ENCODE results near the gene MRPL27.

The MRPL27 gene

DNA sequence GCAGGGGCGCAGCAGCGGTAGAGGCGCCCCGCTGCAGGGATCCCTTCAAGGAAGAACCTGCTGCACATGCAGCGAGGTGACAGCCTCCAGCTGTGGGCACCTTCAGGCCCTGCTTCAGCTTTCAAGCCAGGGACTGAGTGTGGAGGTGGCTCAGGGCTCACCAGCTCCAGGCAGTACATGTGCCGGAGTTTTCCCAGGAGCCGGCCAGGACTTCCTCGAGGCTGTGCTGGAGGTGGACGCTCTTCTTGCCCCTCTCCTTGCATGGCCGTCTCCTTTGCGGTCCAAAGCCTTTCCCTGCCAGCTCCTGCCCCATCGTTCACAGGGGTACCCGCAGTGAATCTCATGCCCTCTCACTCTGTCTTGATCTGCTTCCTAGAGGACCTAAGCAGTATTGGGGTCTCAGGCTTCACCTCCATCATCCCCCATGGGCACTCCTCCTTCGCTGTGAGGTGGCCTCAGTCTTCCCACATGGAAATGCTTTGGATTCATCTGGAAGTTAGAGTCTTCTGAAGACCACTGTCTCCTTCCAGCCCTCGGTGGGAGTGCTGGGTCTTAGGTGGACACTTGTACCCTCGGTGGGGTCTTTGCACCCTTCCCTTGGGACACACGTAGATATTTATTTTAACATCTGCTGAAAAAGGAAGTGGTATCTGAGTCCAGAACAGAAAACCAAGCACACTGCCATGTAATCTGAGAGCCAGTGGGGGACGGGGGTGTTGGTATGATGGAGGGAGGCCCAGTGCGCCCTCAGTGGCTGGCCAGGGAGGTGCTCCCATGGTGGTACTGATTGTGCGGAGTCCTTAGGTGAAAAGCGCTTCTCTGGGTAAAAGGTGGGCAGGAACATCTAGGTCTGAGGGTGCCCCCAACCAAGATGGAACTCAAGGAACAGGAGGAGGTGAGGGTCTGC lies 20.0 kb downstream of the MRPL27 start:
- H3K27me3 ChIP-seq (ENCODE audit: control insufficient read depth in 1 of 2, insufficient read depth in 2 of 2, low read length in 2 of 2), result no peaks in the 10 kb centered on the region
- no peak overlapping the region for H3K9ac ChIP-seq (ENCODE audit: low read length in 2 of 2)
- no peak overlapping the region for H3K27ac ChIP-seq (ENCODE audit: low read length)
- no peak overlapping the region for H3K4me3 ChIP-seq (ENCODE audit: low read length in 2 of 2)
- H3K4me1 ChIP-seq (ENCODE audit: control insufficient read depth, insufficient read depth, low read length), result peaks cover 10% of the 10 kb centered on the region
- H3K9me3 ChIP-seq (ENCODE audit: control insufficient read depth in 2 of 2, low read length in 2 of 2), result no peaks in the 10 kb centered on the region
- H3K36me3 ChIP-seq (ENCODE audit: control insufficient read depth in 2 of 2, insufficient read depth in 2 of 2, low read length in 2 of 2), result peaks cover 18 to 30% of the 10 kb centered on the region in 2 donors

DNA sequence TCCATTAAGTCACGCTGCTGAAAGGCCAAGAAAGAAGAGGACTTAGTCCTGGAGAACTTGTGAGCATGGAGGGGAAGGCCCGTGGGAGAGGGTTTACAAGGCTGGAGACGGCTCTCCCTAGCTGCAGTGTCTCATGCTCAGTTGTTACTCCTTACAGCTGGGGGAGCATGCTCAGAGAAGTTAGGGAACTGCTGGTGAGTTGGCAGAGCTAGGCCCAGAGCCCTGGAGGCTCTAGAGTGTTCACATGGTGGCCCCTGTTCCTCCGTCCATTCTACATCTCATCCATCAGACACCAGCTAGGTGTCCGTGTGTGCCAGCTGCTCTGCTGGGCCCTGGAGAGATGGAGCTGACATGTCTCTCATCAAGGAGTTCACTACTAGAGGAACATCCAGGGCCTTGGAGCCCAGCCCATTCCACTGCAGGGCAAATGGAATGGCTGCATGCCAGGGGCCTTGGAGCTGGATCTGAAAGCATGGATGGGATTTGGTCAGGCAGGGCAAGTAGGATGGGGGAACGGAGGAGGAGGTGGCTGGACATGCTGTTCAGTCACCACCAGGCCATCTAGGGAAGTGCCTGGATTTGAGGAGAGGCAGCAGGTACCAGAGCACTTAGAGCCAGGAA lies 20.8 kb downstream of the MRPL27 start:
- Histone ChIP-seq H3K36me3 (ENCODE audit: control insufficient read depth in 2 of 2, insufficient read depth in 2 of 2, low read length in 2 of 2) (peaks cover 18 to 26% of the 10 kb centered on the region in 2 donors), H3K27me3 (ENCODE audit: control insufficient read depth in 1 of 2, insufficient read depth in 2 of 2, low read length in 2 of 2) (no peaks in the 10 kb centered on the region), H3K9me3 (ENCODE audit: control insufficient read depth in 2 of 2, low read length in 2 of 2) (no peaks in the 10 kb centered on the region), H3K4me3 (ENCODE audit: low read length in 2 of 2) (no peak overlapping the region), H3K4me1 (ENCODE audit: control insufficient read depth, insufficient read depth, low read length) (peaks cover 18% of the 10 kb centered on the region), H3K9ac (ENCODE audit: low read length in 2 of 2) (no peak overlapping the region), H3K27ac (ENCODE audit: low read length) (peak overlapping the region; percentile 6)

DNA sequence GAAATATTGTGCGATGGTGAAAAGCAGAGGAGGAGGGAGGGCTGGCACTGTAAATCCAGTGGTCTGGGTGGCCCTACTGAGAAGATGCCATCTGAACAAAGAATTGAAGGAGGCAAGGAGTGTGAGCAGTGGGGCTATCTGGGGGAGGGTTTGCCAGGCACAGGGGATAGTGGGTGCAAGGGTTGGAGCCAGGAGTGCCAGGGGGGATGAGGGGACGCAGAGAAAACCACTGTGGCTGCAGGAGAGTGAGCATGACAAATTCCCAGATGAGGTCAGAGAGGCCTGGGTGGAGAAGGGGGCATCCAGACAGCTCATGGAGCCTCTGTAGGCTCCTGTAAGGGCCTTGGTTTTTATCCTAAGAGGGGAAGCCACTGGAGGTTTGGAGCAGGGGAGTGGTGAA lies 22.3 kb downstream of the MRPL27 start:
- Histone ChIP-seq H3K4me3 (ENCODE audit: low read length in 2 of 2) (no peak overlapping the region), H3K9me3 (ENCODE audit: control insufficient read depth in 2 of 2, low read length in 2 of 2) (no peaks in the 10 kb centered on the region), H3K36me3 (ENCODE audit: control insufficient read depth in 2 of 2, insufficient read depth in 2 of 2, low read length in 2 of 2) (peaks cover 10 to 15% of the 10 kb centered on the region in 2 donors), H3K4me1 (ENCODE audit: control insufficient read depth, insufficient read depth, low read length) (peaks cover 23% of the 10 kb centered on the region), H3K9ac (ENCODE audit: low read length in 2 of 2) (no peak overlapping the region), H3K27ac (ENCODE audit: low read length) (no peak overlapping the region), H3K27me3 (ENCODE audit: control insufficient read depth in 1 of 2, insufficient read depth in 2 of 2, low read length in 2 of 2) (no peaks in the 10 kb centered on the region)

DNA sequence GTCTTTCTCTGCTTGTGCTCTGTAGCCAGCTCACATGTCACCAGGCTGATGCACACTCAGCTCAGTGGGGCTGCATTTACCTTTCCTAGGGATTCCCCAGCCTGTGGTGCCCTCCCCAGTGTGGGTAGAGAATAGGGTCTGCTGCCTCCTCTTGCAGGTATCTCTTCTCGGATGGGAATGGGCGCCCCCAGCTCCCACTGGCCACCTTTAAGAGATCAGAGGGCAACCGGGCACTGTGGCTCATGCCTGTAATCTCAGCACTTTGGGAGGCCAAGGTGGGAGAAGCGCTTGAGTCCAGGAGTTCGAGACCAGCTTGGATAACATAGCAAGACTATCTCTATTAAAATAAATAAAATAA lies 23.8 kb downstream of the MRPL27 start:
- Histone ChIP-seq H3K9ac (ENCODE audit: low read length in 2 of 2) (no peak overlapping the region), H3K4me1 (ENCODE audit: control insufficient read depth, insufficient read depth, low read length) (peaks cover 30% of the 10 kb centered on the region), H3K36me3 (ENCODE audit: control insufficient read depth in 2 of 2, insufficient read depth in 2 of 2, low read length in 2 of 2) (peaks cover 0 to 6% of the 10 kb centered on the region in 2 donors), H3K27me3 (ENCODE audit: control insufficient read depth in 1 of 2, insufficient read depth in 2 of 2, low read length in 2 of 2) (no peaks in the 10 kb centered on the region), H3K4me3 (ENCODE audit: low read length in 2 of 2) (no peak overlapping the region), H3K27ac (ENCODE audit: low read length) (no peak overlapping the region), H3K9me3 (ENCODE audit: control insufficient read depth in 2 of 2, low read length in 2 of 2) (no peaks in the 10 kb centered on the region)

DNA sequence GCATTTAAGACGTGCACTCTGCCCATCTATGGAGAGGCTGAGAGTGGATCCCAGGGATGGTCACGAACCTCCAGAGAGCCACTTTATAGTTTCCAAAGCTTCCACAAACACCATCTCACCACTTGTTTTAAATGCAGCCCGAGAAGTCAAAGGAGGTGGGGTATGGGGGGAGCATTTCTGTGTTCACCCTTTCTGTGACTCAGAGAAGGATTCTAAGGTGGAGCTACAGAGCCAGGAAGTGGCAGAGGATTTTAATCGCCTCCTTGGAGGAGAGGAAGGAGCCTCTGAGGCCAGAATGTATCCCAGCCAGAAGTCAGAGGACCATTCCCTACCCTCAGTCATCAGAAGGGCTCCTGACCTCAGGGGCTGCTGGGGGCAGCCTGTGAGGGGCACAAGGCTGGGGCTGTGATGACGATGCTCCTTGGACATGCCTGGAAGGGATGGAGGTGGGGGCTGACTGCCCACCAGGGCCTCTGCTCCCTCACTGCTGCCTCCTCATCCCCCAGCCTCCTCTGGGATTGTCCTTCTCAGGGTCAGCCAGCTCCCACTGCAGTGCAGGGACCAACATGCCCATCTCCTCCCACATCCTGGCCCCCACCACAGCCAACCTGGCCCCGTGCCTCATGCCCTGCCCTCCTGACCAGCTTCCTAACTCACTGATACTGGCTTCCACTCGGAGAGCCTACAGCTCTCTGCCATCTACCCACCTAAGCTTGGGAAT lies 24.3 kb downstream of the MRPL27 start:
- Histone ChIP-seq H3K4me1 (ENCODE audit: control insufficient read depth, insufficient read depth, low read length) (peaks cover 30% of the 10 kb centered on the region), H3K27me3 (ENCODE audit: control insufficient read depth in 1 of 2, insufficient read depth in 2 of 2, low read length in 2 of 2) (no peaks in the 10 kb centered on the region), H3K36me3 (ENCODE audit: control insufficient read depth in 2 of 2, insufficient read depth in 2 of 2, low read length in 2 of 2) (peaks cover 0 to 2% of the 10 kb centered on the region in 2 donors), H3K9me3 (ENCODE audit: control insufficient read depth in 2 of 2, low read length in 2 of 2) (no peaks in the 10 kb centered on the region), H3K27ac (ENCODE audit: low read length) (no peak overlapping the region), H3K4me3 (ENCODE audit: low read length in 2 of 2) (no peak overlapping the region), H3K9ac (ENCODE audit: low read length in 2 of 2) (peak overlapping the region in 1 of 2 donors; percentile 21)

DNA sequence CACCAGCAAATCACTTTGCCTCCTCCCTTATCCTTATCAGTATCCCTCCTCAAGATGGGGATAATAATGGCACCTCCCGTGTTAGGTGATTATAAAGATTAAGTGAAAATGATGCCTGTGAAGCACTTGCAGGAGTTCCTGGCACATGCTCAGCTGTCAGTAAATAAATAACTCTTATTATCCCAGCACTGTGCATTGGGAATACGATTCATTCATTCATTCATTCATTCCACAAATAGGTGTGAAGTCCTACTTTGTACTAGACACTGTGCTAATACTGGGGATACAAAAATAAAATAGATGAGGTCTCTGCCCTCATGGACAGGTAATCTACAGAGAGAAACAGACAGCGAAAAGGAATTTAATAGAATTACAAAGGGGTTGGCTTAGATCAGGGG lies 25.1 kb downstream of the MRPL27 start:
- Histone ChIP-seq H3K4me3 (ENCODE audit: low read length in 2 of 2) (peak overlapping the region in 1 of 2 donors; percentile 85), H3K27ac (ENCODE audit: low read length) (no peak overlapping the region), H3K9ac (ENCODE audit: low read length in 2 of 2) (no peak overlapping the region)

DNA sequence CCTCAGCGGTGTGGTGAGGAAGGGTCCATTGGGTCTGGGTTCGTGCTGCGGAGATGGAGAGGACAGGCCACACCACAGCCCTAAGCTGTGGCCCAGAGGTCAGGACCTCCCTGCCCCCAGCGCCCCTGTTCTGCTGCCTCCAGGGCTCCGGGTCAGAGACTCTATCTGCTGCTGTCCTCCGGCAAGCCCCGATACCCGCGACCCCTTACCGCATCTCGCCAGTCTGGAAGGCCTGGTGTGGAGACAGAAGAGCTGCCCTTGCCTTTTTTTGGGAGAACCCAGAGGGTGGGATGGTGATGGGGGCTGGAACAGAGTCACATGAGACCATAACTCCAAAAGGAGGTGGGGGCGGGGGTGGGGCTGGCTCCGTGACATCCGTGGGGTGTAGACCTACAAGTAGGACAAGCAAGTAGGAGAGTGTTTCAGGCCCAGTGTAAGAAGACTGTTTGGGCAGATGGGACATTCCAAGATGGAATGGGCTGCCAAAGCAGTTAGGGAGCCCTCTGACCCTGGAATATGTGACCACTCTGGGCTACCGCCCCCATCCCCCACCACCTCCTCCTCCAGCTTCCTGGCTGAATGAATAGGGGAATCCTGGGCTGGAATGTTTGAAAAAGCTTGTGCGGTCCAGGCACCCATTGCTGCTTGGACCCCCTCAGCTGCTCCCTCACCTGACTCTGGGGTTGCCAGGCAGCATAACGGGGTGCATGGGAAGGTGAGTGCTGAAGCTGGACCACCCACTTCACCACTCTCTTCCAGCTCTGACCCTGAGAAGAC lies 25.7 kb downstream of the MRPL27 start:
- Histone ChIP-seq H3K4me3 (ENCODE audit: low read length in 2 of 2) (peak overlapping the region; percentile 67 to 85), H3K9ac (ENCODE audit: low read length in 2 of 2) (peak overlapping the region; percentile 66 to 84), H3K4me1 (ENCODE audit: control insufficient read depth, insufficient read depth, low read length) (peaks cover 30% of the 10 kb centered on the region), H3K9me3 (ENCODE audit: control insufficient read depth in 2 of 2, low read length in 2 of 2) (no peaks in the 10 kb centered on the region), H3K36me3 (ENCODE audit: control insufficient read depth in 2 of 2, insufficient read depth in 2 of 2, low read length in 2 of 2) (no peaks in the 10 kb centered on the region), H3K27me3 (ENCODE audit: control insufficient read depth in 1 of 2, insufficient read depth in 2 of 2, low read length in 2 of 2) (no peaks in the 10 kb centered on the region), H3K27ac (ENCODE audit: low read length) (no peak overlapping the region)

More for the DNA sequence above, 25.1 kb downstream of the MRPL27 start:
- peaks cover 0 to 2% of the 10 kb centered on the region in 2 donors for H3K36me3 ChIP-seq (ENCODE audit: control insufficient read depth in 2 of 2, insufficient read depth in 2 of 2, low read length in 2 of 2)
- peaks cover 30% of the 10 kb centered on the region for H3K4me1 ChIP-seq (ENCODE audit: control insufficient read depth, insufficient read depth, low read length)
- no peaks in the 10 kb centered on the region for H3K9me3 ChIP-seq (ENCODE audit: control insufficient read depth in 2 of 2, low read length in 2 of 2)
- H3K27me3 ChIP-seq (ENCODE audit: control insufficient read depth in 1 of 2, insufficient read depth in 2 of 2, low read length in 2 of 2), result no peaks in the 10 kb centered on the region

DNA sequence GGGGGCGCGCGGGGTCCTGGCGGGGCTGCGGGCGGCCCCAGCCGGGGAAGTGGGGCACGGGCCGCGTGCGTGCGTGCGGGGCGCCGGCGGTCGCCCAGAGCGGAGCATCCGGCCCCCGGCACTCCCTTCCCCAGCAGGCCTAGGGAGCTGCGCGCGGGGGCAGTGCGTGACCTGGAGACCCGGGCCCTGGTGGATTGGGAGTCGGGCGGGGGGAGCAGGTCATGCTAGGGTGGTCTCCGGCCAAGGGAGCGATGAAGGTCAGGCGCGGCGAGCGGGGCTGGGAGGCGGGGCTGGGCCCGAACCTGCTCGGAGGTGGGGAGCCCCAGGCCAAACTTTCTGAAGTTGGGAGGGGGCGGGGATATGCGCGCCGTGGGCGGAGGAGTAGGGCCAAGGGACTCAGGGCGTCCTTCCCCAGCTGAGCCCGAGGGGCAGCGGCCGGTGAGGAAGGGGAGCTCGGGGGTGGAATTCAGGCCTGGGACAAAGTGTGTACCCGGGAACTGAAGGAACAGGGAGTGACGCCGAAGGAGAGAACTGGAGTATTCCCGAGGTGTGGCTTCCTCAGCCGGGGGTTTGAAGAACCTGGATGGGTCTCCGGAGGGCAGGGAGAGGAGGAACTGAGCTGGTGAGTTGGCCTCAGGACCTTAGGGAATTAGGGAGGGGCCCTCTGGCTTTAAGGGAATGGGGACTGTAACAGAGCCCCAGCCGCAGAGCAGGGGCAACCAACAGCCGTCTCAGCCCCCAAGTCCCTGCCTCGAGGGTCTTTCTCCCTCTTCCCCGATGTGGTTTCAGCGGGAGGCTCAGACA lies 26.5 kb downstream of the MRPL27 start:
- H3K9ac ChIP-seq (ENCODE audit: low read length in 2 of 2), result peak overlapping the region; percentile 66 to 84
- peak overlapping the region; percentile 67 to 85 for H3K4me3 ChIP-seq (ENCODE audit: low read length in 2 of 2)
- no peaks in the 10 kb centered on the region for H3K9me3 ChIP-seq (ENCODE audit: control insufficient read depth in 2 of 2, low read length in 2 of 2)
- no peaks in the 10 kb centered on the region for H3K27me3 ChIP-seq (ENCODE audit: control insufficient read depth in 1 of 2, insufficient read depth in 2 of 2, low read length in 2 of 2)
- H3K27ac ChIP-seq (ENCODE audit: low read length), result no peak overlapping the region
- H3K36me3 ChIP-seq (ENCODE audit: control insufficient read depth in 2 of 2, insufficient read depth in 2 of 2, low read length in 2 of 2), result no peaks in the 10 kb centered on the region
- peaks cover 30% of the 10 kb centered on the region for H3K4me1 ChIP-seq (ENCODE audit: control insufficient read depth, insufficient read depth, low read length)

DNA sequence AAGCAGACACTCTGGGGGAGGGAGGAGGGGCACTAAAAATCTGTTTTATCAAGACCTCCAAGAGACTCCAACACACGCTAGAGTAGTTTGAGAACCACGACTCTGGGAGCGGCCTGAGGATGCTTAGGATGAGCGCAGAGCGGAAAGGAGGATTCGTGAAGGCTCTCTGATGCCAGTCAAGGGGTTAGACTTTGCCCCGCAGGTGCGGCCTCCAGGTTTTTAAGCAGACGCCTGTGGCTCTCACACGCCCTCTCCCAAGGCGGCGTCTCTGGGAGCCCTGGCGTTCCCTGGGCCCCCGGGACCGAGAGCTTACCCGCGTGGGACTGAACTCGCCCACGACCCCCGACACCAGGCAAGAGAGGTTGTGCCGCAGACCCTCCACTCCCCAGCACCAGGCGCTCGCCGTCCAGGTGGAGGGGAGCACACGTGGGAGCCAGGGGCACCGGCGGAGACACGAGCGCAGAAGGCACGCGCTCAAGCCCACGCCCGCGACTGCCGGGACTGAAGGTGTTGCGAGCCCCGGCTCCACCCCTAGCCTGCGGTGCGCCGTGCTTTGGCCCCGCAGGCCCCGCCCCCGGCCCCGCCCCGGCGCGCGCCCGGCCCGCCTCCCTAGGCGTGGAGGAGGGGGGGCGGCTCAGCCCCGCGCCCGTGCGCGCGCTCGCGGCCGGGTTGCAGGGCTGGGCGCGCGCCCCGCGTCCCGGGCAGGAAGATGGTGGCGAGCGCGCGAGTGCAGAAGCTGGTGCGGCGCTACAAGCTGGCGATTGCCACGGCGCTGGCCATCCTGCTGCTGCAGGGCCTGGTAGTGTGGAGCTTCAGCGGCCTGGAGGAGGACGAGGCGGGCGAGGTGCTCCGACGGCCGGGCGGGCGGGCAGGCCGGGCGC lies 27.3 kb downstream of the MRPL27 start, which contains the start of gene XYLT2:
Gene XYLT2, plus strand, starts transcription at position 695 of the 881 bp plus-strand sequence. Its CDS starts 15 bp downstream, at position 710.
- no peaks in the 10 kb centered on the region for H3K27me3 ChIP-seq (ENCODE audit: control insufficient read depth in 1 of 2, insufficient read depth in 2 of 2, low read length in 2 of 2)
- no peak within 1 kb of the TSS for H3K27ac ChIP-seq (ENCODE audit: low read length)
- H3K9ac ChIP-seq (ENCODE audit: low read length in 2 of 2), result peak within 1 kb of the TSS; percentile 66 to 84
- peaks cover 30% of the 10 kb centered on the region for H3K4me1 ChIP-seq (ENCODE audit: control insufficient read depth, insufficient read depth, low read length)
- H3K4me3 ChIP-seq (ENCODE audit: low read length in 2 of 2), result peak within 1 kb of the TSS; percentile 67 to 85
- no peaks in the 10 kb centered on the region for H3K9me3 ChIP-seq (ENCODE audit: control insufficient read depth in 2 of 2, low read length in 2 of 2)
- no peaks in the 10 kb centered on the region for H3K36me3 ChIP-seq (ENCODE audit: control insufficient read depth in 2 of 2, insufficient read depth in 2 of 2, low read length in 2 of 2)

Measured in stomach smooth muscle (tissue), 2 donors.